PFSK-1 (cell line): ENCODE measurements around the gene KRTAP10-5.

ENCODE experiments used
- SIN3A ChIP-seq: IDR thresholded peaks from 2 replicates; pipeline ENCODE4 v1.6.1; 2012; ENCODE audit warnings: mild to moderate bottlenecking, low read length, moderate library complexity, borderline replicate concordance; ENCODE audit not compliant: insufficient read depth
- TAF1 ChIP-seq: IDR thresholded peaks from 2 replicates; pipeline ENCODE4 v1.6.1; 2012; ENCODE audit warnings: low read length, control low read depth, borderline replicate concordance; ENCODE audit not compliant: insufficient read depth
- TF ChIP-seq, protein P1 (sequence below), 2 experiments: IDR thresholded peaks; 2 replicates each; pipeline versions ENCODE4 v1.6.1 to v1.8.0; 2011 to 2012; ENCODE audit warnings: low read depth in 2 of 2, low read length in 2 of 2, control low read depth in 1 of 2, inconsistent platforms in 1 of 2, mild to moderate bottlenecking in 1 of 2, moderate library complexity in 1 of 2; ENCODE audit not compliant: insufficient read depth in 1 of 2

DNA sequence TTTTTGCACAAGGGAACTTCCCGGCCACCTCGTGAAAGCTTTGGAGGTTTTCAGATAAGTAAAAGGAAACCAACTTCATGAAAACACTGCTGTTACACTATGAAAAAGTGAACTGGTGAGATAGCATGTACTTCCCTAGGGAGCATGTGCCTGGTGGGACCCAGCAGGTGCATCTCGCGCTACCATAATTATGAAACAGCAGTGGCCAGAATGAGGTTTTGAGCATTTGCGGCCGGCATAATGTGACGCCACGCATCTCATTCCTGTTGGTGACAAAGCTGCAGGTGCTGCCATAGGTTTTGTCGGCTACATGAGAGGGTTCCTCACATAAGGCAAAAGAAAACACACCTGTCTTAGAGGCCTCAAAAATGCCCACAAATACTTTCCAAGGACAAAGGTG is 23.5 kb downstream of the KRTAP10-5 start:
- no peak for TF ChIP-seq TAF1
- TF ChIP-seq, protein P1, sequence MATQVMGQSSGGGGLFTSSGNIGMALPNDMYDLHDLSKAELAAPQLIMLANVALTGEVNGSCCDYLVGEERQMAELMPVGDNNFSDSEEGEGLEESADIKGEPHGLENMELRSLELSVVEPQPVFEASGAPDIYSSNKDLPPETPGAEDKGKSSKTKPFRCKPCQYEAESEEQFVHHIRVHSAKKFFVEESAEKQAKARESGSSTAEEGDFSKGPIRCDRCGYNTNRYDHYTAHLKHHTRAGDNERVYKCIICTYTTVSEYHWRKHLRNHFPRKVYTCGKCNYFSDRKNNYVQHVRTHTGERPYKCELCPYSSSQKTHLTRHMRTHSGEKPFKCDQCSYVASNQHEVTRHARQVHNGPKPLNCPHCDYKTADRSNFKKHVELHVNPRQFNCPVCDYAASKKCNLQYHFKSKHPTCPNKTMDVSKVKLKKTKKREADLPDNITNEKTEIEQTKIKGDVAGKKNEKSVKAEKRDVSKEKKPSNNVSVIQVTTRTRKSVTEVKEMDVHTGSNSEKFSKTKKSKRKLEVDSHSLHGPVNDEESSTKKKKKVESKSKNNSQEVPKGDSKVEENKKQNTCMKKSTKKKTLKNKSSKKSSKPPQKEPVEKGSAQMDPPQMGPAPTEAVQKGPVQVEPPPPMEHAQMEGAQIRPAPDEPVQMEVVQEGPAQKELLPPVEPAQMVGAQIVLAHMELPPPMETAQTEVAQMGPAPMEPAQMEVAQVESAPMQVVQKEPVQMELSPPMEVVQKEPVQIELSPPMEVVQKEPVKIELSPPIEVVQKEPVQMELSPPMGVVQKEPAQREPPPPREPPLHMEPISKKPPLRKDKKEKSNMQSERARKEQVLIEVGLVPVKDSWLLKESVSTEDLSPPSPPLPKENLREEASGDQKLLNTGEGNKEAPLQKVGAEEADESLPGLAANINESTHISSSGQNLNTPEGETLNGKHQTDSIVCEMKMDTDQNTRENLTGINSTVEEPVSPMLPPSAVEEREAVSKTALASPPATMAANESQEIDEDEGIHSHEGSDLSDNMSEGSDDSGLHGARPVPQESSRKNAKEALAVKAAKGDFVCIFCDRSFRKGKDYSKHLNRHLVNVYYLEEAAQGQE (IDR thresholded peaks at IDR 0.05; ENCODE audit: insufficient read depth in 1 of 2, low read depth in 2 of 2, low read length in 2 of 2): no peak
- no peak for TF ChIP-seq SIN3A
